ENCODE results near the gene GCAT.

- TF ChIP-seq CTCF (IDR thresholded peaks at IDR 0.05) (peak in 3 of 4 experiments; percentile 98), POLR2AphosphoS5 (IDR thresholded peaks at IDR 0.05) (no peak), POLR2A (IDR thresholded peaks at IDR 0.05) (no peak), EP300 (IDR thresholded peaks at IDR 0.05) (no peak)
Observed at GRCh38 chr22:37817705-37818408, 10.1 kb downstream of the GCAT start.
